Measurements from ENCODE around the gene TSHZ2.
A peak's percentile ranks its signal among the peaks of the same experiment; 100 is the strongest.

The TSHZ2 gene

GRCh38 chr20:53027089-53027488 is 54.9 kb downstream of the TSHZ2 start:
- FAIRE-seq (no peak), DNase-seq (ENCODE audit: low spot score) (no peak)

GRCh38 chr20:53028337-53029007 is 56.3 kb downstream of the TSHZ2 start:
- DNase-seq (ENCODE audit: low spot score): no peak
- FAIRE-seq: no peak

- no peak for FAIRE-seq
Measured at GRCh38 chr20:53030061-53030460, 57.9 kb downstream of the TSHZ2 start.

GRCh38 chr20:53032046-53032445 is 59.9 kb downstream of the TSHZ2 start:
- peak; percentile 9 for FAIRE-seq
- no peak for DNase-seq (ENCODE audit: low spot score)

More at GRCh38 chr20:53030061-53030460, 57.9 kb downstream of the TSHZ2 start:
- DNase-seq (ENCODE audit: low spot score): no peak

- DNase-seq (ENCODE audit: low spot score) (peak; percentile 54), FAIRE-seq (no peak)
Measured at GRCh38 chr20:53032478-53032932, 60.3 kb downstream of the TSHZ2 start.

- FAIRE-seq (no peak), DNase-seq (ENCODE audit: low spot score) (no peak)
Measured at GRCh38 chr20:53033176-53033575, 61.0 kb downstream of the TSHZ2 start.

- no peak for FAIRE-seq
- no peak for DNase-seq (ENCODE audit: low spot score)
Measured at GRCh38 chr20:53034899-53035298, 62.7 kb downstream of the TSHZ2 start.

GRCh38 chr20:53036992-53037391 is 64.8 kb downstream of the TSHZ2 start:
- FAIRE-seq (no peak), DNase-seq (ENCODE audit: low spot score) (no peak)

- FAIRE-seq (peak; percentile 73), DNase-seq (ENCODE audit: low spot score) (no peak)
Measured at GRCh38 chr20:53037621-53038020, 65.5 kb downstream of the TSHZ2 start.

GRCh38 chr20:53038299-53038698 is 66.1 kb downstream of the TSHZ2 start:
- DNase-seq (ENCODE audit: low spot score) (no peak), FAIRE-seq (peak; percentile 58)

- FAIRE-seq (no peak), DNase-seq (ENCODE audit: low spot score) (peak; percentile 36)
Measured at GRCh38 chr20:53040693-53041589, 68.8 kb downstream of the TSHZ2 start.

- FAIRE-seq (no peak), DNase-seq (ENCODE audit: low spot score) (no peak)
Measured at GRCh38 chr20:53042521-53042920, 70.4 kb downstream of the TSHZ2 start.

- FAIRE-seq (no peak), DNase-seq (ENCODE audit: low spot score) (no peak)
Measured at GRCh38 chr20:53044296-53044695, 72.1 kb downstream of the TSHZ2 start.

- FAIRE-seq (no peak), DNase-seq (ENCODE audit: low spot score) (no peak)
Measured at GRCh38 chr20:53045941-53046340, 73.8 kb downstream of the TSHZ2 start.

- DNase-seq (ENCODE audit: low spot score) (no peak), FAIRE-seq (no peak)
Measured at GRCh38 chr20:53047203-53047602, 75.0 kb downstream of the TSHZ2 start.

- FAIRE-seq (no peak), DNase-seq (ENCODE audit: low spot score) (no peak)
Measured at GRCh38 chr20:53048387-53048786, 76.2 kb downstream of the TSHZ2 start.

- DNase-seq (ENCODE audit: low spot score) (no peak), FAIRE-seq (no peak)
Measured at GRCh38 chr20:53050338-53050737, 78.2 kb downstream of the TSHZ2 start.

GRCh38 chr20:53052380-53052779 is 80.2 kb downstream of the TSHZ2 start:
- FAIRE-seq: no peak
- no peak for DNase-seq (ENCODE audit: low spot score)

GRCh38 chr20:53053595-53053994 is 81.4 kb downstream of the TSHZ2 start:
- no peak for FAIRE-seq

GRCh38 chr20:53055367-53056067 is 83.4 kb downstream of the TSHZ2 start:
- FAIRE-seq (no peak), DNase-seq (ENCODE audit: low spot score) (no peak)

More at GRCh38 chr20:53053595-53053994, 81.4 kb downstream of the TSHZ2 start:
- no peak for DNase-seq (ENCODE audit: low spot score)

- FAIRE-seq (no peak), DNase-seq (ENCODE audit: low spot score) (no peak)
Measured at GRCh38 chr20:53057579-53057978, 85.4 kb downstream of the TSHZ2 start.

- FAIRE-seq: no peak
- DNase-seq (ENCODE audit: low spot score): no peak
Measured at GRCh38 chr20:53059848-53060247, 87.7 kb downstream of the TSHZ2 start.

Measured in urothelium cell line (cell line).